DMS79 (cell line): Measurements from ENCODE around the gene INO80.
A peak's percentile ranks its signal among the peaks of the same experiment; 100 is the strongest.
"Not testable (repeated sequence)": the region's sequence is repeated elsewhere in the genome, so short reads cannot be mapped to it uniquely, and the experiment has no call there.

Source experiments
- DNase-seq: peaks from one replicate; lab custom pipeline; 2025; lab: John Stamatoyannopoulos, UW

INO80 gene

DNA sequence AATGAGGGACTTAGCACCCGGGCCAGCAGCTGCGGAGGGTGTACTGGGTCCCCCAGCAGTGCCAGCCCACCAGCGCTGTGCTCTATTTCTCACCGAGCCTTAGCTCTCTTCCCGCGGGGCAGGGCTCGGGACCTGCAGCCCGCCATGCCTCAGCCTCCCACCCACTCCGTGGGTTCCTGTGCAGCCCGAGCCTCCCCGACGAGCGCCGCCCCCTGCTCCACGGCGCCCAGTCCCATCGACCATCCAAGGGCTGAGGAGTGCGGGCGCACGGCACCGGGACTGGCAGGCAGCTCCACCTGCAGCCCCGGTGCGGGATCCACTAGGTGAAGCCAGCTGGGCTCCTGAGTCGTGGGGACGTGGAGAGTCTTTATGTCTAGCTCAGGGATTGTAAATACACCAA lies 154.3 kb downstream of the INO80 start:
- not testable (repeated sequence) for DNase-seq

DNA sequence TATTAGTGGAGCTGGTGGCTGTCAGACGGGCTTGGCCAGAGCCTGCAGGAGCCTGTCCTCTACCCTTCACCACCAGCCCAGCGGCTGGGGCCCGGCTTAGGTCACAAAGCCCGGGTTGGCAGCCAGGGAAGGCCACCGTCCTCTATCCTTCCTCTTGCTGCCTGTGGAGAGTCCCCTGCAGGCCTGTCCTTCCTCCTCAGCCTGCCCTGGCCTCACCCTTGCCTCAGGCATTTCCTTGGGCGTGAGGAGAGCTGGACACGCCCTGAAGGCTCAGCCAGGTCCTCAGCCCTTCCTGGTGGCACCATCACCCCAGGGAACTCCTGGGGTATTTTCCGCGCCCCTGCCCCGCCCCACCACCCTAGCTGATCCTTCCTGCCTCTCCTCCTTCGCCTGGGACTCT lies 155.2 kb downstream of the INO80 start:
- DNase-seq = no peak

DNA sequence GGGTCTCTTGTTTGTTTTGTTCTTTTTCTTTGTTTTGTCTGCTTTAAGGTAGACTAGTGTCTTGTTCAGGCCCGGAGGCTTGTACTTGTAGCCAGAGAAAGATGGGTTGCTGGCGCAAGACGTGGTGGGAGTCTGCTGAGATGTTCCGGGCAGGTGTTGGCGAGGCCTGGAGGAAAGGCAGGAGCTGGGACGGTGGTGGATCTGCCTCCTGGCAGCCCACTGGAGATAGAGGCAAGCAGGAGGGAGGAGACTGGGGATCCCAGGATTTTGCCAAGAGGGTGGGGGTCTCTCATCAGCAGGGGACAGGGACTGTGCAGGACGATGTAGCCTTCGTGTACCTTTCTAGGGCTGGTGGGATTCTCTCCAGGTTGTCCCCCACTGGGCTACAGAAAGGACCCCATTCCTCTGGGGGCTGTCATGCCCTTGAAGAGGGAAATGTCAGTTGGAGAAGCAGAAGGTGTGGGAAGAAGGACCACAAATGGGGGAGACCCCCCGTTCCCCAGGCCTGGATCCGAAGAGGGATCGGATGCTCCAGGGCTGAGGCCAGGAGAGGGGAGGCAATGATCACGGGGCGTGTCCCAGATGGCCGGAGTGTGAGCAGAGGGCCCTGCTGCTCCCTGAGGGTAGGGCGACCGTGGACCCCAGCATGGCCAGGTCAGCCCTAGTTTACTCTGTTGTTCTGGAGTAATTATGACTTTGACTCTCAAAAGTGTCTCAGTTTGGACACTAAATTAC lies 155.8 kb downstream of the INO80 start:
- DNase-seq = no peak

DNA sequence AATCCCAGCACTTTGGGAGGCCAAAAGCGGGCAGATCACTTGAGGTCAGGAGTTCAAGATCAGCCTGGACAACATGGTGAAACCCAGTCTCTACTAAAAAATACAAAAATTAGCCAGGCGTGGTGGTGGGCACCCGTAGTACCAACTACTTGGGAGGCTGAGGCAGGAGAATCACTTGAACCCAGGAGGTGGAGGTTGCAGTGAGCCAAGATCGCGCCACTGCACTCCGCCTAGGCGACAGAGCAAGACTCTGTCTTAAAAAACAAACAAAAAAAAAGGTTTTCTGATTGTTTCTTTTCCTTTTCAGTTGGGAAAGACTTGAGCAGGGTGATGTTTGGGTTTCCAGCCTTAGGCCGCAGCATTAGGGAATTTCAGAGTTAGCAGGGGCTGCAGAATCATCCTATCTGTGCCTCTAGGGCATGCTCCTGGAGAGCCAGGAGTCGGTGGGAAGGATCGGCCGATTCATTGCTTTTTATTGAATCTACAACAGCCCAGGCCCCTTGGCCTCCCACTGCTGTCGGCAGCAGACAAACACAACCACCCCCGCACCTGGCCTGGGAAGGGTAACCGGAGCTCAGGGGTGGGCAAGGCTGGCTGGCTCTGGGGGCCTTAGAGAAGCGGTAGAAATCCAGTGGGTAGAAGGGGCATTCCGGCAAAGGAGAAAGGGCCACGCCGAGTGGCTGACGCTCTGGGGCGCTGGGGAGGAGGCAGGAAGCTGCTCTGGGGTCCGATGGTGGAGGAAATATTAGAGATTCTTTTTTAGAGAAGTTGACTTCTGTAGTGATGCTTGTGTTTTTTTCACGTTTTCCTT lies 156.5 kb downstream of the INO80 start:
- DNase-seq = no peak

DNA sequence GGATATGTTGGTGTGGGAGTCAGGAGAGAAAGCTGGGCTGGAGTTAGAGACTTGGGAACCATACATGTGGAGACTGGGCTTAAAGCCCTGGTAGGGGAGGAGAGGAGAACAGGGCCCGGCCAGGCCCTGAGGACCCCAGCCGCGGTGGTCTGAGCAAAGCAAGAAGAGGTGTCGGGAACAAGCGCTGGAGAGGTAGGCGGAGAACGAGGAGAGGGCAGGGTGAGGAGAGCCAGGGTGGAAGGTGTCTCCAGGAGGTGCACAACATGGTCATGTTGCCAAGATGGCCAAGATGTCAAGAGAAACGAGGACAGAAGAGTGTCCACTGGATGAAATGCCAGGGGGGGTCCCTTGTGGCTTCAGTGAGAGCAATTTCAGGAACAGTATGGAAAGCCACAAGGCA lies 157.4 kb downstream of the INO80 start:
- no peak for DNase-seq

DNA sequence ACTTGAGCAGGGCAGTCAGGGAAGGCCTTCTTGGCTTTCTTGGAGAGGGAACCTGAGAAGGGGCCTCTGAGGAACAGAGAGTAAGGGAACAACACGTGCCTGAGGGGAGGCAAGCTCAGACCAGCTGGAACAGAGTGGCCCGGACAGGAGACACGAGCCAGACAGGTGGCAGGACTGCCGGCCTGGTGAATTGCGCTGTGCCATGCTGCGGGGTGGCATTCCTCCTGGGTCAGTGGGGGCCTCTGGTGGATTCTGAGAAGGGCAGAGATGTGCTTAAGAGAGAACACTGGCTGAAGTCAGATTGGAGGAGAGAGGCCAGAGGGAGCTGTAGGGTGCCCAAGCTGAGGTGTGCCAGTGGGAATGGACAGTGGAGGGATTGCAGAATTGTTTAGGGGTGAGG lies 157.9 kb downstream of the INO80 start:
- DNase-seq = no peak

DNA sequence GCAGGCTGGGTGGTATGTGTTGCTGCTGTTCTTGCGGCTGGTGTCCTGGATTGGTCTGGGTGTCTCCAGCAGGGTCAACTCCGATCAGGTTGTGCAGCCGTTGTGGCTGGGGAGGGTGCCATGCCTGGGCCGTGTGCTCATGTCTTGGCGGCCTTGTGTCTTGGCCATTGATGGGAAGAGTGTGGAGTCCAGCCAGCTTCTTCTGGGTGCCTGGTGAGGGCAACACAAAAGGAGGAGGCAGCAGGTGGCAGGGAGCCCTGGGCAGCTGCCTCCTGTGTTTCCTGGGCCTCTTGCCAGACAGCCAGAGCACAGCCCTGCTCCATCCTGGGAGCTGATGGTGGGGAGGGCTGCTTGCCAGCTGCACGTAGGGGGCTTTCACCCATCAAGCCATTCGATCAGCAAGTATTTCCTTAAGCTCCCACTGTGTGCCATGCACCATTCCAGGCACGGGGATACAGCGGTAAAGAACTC lies 158.5 kb downstream of the INO80 start:
- DNase-seq = no peak

DNA sequence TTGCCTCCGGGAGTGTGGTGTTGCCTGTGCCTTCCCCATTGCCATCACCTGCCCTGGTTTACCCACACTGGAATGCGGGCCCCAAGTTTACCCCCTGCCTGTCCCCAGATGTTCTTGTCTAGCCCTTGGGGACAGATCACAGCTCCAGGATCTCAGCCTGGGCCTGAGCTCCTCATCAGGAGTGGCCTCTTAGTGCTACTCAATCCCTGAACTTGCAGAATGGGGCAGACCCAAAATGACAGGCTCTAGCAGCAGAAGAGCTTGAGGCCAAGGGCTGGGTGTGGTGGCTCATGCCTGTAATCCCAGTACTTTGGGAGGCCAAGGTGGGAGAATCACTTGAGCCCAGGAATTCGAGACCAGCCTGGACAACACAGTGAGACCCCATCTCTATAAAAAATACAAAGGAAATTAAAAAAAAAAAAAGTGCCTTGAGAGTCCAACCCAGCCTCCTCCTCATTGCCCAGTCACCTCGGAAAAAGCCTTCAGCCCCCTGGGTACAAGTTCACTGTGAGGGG lies 159.0 kb downstream of the INO80 start:
- DNase-seq = no peak

DNA sequence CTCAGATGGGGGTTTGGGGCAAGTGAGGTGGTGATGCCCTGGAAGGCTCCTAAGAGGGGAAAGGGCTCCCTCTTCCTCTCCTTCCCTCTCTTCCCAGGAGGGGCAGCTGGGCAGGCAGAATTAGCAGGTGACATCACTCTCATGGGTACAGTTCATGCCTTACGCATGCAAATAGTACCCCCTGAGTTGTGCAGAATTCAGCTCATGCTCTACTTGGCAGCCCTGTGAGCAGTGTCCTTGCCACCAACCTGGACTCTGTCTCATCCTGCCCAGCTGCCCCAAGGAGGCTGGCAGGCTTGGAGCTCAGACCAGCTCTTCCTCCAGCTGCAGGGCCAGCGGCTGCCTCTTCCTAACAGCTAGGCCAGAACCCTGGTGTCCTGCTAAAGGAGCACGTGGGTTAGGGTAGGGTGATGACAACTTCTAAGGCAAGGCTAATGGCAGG lies 159.5 kb downstream of the INO80 start:
- no peak for DNase-seq

DNA sequence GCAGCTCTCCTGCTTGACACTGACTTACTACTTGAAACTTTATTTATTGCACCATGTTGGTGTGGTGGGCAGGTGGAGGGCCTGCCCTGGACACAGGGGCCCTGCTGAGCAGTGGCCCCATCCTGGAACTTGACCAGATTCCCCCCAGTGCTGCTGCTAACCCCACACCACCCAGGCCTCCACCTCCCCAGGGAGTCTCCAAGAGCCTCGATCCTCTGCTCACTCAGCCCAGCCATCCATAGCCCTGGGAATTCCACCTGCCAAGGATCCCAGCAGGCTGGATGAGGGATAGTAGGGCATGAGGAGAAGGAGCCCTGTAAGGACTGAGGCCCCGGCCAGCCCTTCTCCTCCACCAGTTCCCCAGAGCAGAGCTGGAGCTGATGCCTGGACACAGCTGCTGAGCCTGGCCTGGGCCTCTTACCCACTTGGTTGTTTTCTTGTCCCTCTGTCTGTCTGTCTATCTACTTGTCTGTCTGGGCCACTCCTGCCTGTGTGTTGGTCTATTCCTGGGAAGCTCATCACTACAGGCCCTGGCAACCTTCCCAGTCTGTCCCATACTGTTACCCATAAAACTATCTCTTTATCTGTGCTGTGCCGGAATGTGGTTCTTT lies 160.0 kb downstream of the INO80 start:
- no peak for DNase-seq

DNA sequence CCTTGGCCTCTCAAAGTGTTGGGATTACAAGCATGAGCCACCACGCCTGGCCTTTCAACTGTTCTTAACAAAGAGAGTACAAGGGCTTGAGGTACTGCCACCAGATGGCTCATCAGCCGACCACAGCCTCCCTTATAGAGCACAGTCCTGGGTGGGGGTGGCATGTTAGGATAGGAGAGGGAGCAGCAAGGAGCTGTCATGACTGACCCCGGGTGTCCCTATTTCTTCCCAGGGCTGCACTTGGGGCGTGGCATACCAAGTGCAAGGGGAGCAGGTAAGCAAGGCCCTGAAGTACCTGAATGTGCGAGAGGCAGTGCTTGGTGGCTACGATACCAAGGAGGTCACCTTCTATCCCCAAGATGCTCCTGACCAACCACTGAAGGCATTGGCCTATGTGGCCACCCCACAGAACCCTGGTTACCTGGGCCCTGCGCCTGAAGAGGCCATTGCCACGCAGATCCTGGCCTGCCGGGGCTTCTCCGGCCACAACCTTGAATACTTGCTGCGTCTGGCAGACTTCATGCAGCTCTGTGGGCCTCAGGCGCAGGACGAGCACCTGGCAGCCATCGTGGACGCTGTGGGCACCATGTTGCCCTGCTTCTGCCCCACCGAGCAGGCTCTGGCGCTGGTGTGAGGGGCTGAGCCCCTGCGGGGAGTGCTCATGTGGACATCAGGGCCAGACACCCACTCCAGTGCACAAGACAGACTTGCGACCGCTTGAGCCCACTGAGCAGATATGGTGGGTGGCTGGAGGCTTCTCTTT lies 160.8 kb downstream of the INO80 start:
- DNase-seq = no peak

DNA sequence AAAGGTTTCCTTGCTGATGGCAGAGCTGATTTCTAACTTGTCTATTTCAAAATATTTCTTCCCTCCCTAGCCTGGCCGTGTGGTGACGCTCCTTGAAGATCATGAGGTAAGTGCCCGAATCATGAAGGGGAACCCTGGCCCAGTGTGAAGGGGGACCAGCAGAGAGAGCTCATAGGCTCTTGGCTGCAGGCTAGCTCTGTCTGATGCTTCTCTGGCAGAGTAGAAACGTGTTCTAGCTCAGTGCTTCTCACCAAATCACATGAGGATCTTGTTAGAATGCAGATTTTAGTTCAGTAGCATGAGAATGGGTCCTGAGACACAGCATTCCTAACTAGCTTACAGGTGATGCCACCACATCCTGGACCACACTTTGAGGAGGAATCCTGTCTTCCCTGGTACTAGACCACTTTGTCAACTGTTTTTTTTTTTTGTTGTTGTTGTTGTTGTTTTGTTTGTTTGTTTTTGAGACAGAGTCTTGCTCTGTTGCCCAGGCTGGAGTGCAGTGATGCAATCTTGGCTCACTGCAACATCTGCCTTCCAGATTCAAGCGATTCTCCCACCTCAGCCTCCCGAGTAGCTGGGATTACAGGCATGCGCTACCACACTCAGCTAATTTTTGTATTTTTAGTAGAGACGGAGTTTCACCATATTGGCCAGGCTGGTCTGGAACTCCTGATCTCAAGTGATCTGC lies 161.8 kb downstream of the INO80 start:
- DNase-seq = not testable (repeated sequence)

DNA sequence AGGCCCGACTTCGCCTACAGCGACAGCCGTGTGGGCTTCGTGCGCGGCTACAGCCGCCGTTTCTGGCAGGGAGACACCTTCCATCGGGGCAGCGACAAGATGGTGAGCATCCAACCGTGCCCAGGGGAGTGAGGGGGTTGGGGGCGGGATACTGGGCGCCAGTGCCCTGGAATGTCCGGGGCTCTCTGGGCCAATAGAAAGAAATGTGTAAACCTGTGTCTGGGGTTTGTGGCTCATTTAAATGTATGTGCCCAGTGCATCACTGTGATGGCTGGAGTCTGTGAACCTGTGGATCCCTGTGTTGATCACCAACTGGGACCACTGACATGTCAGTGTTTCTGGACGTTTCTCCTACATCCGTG lies 162.4 kb downstream of the INO80 start:
- no peak for DNase-seq

DNA sequence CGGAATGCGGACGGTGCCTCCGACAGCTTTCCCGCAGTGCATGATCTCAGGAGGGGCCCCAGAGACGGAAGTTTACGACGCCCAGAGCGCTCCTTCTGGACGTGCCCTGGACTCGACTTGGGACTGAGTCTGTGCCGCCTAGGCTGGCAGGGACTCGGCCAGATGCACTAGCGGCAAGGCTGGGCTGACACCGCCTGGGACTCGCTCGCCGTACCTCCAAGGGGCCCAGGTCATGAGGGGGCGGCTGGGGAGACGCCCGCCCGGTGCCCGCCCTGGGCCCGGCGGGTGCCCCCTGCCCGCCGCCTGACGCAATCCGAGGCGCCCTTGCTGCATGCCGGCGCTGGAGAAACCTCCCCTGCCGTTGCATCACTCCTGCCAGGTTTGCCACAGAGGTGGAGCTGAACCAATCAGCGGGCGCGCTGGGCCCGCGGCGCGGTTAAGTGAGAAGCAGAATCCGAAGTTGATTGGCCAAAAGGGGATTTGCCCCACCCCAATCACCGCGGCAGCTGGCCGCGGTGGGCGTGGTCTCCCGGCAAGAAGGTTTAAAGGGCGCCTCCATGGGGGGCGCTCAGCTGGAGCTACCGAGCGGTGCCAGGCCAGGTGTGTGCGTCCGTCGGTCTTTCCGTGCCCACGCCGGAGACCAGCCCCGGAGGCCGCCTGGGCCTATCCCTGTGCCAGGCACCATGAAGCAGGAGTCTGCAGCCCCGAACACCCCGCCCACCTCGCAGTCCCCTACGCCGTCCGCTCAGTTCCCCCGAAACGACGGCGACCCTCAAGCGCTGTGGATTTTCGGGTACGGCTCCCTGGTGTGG lies 163.0 kb downstream of the INO80 start, which contains the start of gene CHAC1:
CHAC1 (plus strand) TSS at position 571 of the 812 bp plus-strand sequence; CDS start at position 684, 113 bp downstream.
- peak; percentile 70 for DNase-seq

DNA sequence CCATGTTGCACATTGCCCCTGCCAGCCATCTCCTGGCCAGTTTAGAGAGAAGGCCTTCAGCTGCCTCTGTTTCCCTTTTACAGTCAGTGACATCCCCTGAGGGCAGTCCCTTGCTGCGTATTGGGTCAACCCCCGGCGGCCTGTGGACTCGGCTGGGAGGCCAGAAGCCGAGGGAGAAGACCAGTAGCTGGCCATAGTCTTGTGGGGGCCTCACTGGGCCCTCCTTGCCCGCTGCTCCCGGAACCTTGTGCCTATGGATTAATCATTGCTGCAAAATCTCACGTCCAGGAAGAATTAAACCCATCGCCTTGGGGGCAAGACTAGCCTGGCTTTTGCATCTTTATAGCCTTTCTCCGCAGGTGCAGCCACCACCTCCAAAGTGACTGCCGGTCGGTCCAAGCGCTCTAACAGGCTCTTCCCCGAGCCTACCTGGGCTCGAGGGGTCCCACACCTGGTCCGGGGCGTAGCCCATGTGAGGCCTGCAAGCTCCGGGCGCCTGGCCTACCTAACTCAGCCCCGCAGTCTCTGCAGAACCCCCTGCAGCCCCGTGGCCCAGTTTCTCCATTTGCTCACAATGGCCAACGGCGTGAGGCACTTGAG lies 163.7 kb downstream of the INO80 start:
- DNase-seq = no peak

DNA sequence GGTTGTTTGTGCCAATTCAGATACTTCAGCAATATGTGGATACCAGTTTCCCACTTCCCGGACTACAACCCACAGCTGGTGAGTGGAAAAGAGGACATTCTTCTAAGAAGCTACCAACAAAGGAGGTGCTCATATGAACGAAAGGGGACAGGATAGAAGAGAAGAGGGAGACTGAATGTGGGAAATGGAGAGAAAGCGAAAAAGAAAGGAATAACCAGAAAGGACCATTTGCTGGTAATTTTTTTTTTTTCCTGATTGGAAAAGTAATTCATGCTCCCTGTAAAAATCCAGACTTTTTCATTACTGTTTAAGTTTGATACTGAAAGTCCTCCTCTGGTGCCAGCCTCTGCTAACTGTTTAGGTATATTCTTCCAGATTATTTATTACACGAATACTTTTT lies 164.3 kb downstream of the INO80 start:
- DNase-seq = no peak

DNA sequence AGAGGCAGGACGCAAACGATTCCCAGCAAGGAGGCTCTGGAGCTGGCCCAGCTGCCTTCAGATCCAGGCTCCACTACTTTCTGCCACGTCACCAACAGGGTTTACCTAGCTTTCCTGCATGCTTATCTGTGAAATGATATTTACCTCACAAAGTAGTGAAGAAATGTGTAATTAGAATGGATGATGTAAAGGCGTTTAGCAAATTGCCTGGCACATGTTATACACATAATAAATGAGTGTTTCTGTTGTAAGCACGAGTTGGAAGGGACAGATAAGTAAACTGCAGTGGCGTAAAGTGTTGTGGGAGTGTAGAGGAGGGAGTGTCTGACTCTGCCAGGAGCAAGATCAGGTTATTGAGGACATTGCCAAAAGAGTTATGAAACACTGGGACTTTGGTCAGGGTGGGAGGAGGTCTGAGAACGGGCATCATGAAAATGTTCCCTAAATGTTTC lies 166.3 kb downstream of the INO80 start:
- no peak for DNase-seq

DNA sequence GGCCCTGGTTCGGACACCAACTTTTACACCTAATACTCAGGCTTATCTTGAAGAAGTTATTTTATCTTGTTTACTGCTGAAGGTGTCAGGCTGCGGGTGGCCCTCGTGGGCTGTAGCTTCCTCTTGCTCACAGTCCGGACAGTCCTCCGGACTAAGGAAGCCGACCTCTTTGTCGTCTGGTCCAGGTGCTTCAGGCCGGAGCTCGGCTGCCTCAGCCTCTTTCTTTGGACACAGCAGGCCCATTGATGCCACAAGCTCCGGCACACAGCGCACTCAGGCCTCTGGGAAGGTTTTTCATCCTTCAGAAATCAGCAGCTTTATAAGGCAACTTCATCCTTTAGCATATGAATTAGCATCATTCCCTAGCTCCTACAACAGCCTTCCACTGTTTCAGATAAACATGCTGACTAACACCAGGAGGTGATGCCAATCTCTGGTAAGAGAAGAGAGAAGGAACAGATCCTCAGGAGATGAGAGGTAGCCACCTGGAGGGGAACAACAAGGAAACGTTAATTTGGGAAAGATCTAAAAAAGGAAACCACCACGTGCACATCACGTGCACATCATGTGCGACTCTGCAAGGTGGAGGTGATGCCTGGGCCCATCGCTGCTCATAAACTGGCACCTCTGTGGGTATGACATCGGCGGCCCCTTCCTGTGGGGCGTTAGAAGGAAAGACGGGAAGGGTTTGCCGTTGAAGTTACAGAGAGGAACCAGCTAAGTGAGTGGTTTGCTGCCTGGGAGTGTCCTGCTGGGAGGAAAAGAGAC lies 167.2 kb downstream of the INO80 start:
- DNase-seq = no peak
